MM.1S (cell line): ENCODE data around the gene HCAR2.

Experiments
- CTCF ChIP-seq: fragments of 300-600 bp; sonication (generic); IDR thresholded peaks from 2 replicates; pipeline ENCODE4 v1.5.1; 2016; ENCODE audit warnings: antibody characterized with exemption, low read length, mixed read lengths
- EZH2 ChIP-seq: fragments of 300-600 bp; sonication (generic); optimal IDR thresholded peaks from 2 replicates; pipeline ENCODE3; 2017; ENCODE audit warnings: low read depth, mild to moderate bottlenecking, antibody characterized with exemption, low read length, mixed read lengths
- EZH2phosphoT487 ChIP-seq: fragments of 300-600 bp; sonication (generic); IDR thresholded peaks from 2 replicates; pipeline ENCODE4 v1.6.1; 2018; ENCODE audit warnings: antibody characterized with exemption, low read length

GRCh38 chr12:122688291-122688690, 14.9 kb downstream of the HCAR2 start:
- TF ChIP-seq CTCF (no peak), EZH2 (no peak), EZH2phosphoT487 (no peak)
